Esophagus squamous epithelium (tissue), 5 donors: ENCODE data around the gene POLD2. TPM values are rescaled to one million over a fixed set of nuclear protein-coding genes. Genes with fewer than 3 reads are reported as not detected.

Experiments
- DNase-seq: peaks from one replicate; lab custom pipeline; 2025; lab: John Stamatoyannopoulos, UW
- H3K27ac ChIP-seq, 4 donors: fragments of 200-600 bp; sonication (generic); one replicate each; pipeline ENCODE4 v1.5.1; 2016 to 2019; ENCODE audit warnings: mild to moderate bottlenecking in 1 of 4
- H3K27me3 ChIP-seq, 4 donors: fragments of 200-600 bp; sonication (generic); 1 replicate in 3 of 4; 2 replicates in 1 of 4; pipeline versions ENCODE4 v1.5.1 to v1.6.0; 2017 to 2021; ENCODE audit warnings: antibody characterized with exemption in 1 of 4
- H3K36me3 ChIP-seq, 3 donors: fragments of 200-600 bp; sonication (generic); one replicate each; pipeline ENCODE4 v1.5.1; 2016 to 2019
- H3K4me1 ChIP-seq, 3 donors: fragments of 200-600 bp; sonication (generic); one replicate each; pipeline ENCODE4 v1.5.1; 2017 to 2019
- H3K4me3 ChIP-seq, 4 donors: fragments of 200-600 bp; sonication (generic); 1 replicate in 3 of 4; 2 replicates in 1 of 4; pipeline ENCODE4 v1.5.1; 2016 to 2019; ENCODE audit warnings: mild to moderate bottlenecking in 2 of 4, moderate library complexity in 1 of 4
- H3K9me3 ChIP-seq, 3 donors: fragments of 200-600 bp; sonication (generic); one replicate each; pipeline ENCODE4 v1.5.1; 2016 to 2019
- CTCF ChIP-seq, 6 experiments: fragments of 450-650 bp in 4 of 6; fragments of 200-600 bp in 2 of 6; sonication (generic) in 2 of 6; IDR thresholded peaks; one replicate each; pipeline ENCODE4 v1.5.1; 2016 to 2019; ENCODE audit warnings: antibody characterized with exemption in 6 of 6, mild to moderate bottlenecking in 4 of 6, moderate library complexity in 4 of 6
- POLR2A ChIP-seq, 4 donors: fragments of 450-650 bp; IDR thresholded peaks; one replicate each; pipeline ENCODE4 v1.6.1; 2017; ENCODE audit warnings: antibody characterized with exemption in 4 of 4, mild to moderate bottlenecking in 4 of 4, moderate library complexity in 3 of 4
- WGBS, 2 donors: methylation state at CpG; one replicate each; pipeline ENCODE4 v1.1.5; 2018; 5-methylcytosine and 5-hydroxymethylcytosine counted together
- intact Hi-C: fragments of 100-400 bp; cut with DNase I; formaldehyde crosslinking; loops from one replicate; pipeline ENCODE4 v1.15.0; 2022
- total RNA-seq, 4 donors: library from RNA; depleted of rRNA; stranded (reverse); fragments of >200 nt; gene quantifications; one replicate each; pipeline ENCODE4 v1.1.0, GENCODE V29; 2016
- donor health status: DM: yes; HTN: yes; CAD: no.

The POLD2 gene
- total RNA-seq, 4 donors from 2014 or later = 71.2 to 164 (median 89.5) TPM

- H3K9me3 ChIP-seq = no peaks in the 10 kb centered on the region
- 72 to 83% methylated on average over 6 to 11 of the region's 34 CpGs for WGBS, 2 donors
- peak overlapping the region in 2 of 4 donors; percentile 3 to 34 for H3K27ac ChIP-seq
- no peak for TF ChIP-seq CTCF (IDR thresholded peaks at IDR 0.05)
- no peak for TF ChIP-seq POLR2A (IDR thresholded peaks at IDR 0.05)
- no peak overlapping the region for H3K4me3 ChIP-seq
- H3K27me3 ChIP-seq = no peaks in the 10 kb centered on the region
- intact Hi-C loops = no loop called here
- H3K4me1 ChIP-seq = peaks cover 0 to 33% (median 0%) of the 10 kb centered on the region in 3 donors
- DNase-seq = no peak
- peaks cover 0 to 93% (median 5%) of the 10 kb centered on the region in 3 donors for H3K36me3 ChIP-seq
Observed at GRCh38 chr7:44112997-44113763, 10.2 kb downstream of the POLD2 start.

DNA sequence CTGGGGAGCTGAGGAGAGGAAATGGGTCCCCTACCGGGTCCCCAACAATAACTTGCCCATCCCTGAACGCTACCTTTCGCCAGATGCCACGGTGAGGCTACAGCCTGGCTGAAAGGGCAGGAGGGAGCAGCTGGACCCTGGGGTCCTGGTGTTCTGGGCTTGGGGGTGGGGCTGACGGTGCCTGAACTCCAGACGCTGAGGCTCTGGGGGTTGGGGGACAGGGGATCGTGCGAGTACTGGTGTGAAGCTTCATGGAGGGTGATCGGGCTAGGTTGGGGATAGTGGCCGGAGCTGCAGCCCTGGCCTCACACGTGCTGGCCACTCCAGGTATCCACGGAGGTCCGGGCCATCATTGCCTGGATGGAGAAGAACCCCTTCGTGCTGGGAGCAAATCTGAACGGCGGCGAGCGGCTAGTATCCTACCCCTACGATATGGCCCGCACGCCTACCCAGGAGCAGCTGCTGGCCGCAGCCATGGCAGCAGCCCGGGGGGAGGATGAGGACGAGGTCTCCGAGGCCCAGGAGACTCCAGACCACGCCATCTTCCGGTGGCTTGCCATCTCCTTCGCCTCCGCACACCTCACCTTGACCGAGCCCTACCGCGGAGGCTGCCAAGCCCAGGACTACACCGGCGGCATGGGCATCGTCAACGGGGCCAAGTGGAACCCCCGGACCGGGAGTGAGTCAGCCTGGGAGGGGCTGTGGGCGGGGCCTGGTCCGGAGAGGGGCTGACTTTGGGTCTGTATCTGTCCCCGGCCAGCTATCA, 10.9 kb downstream of the POLD2 start:
- WGBS, 2 donors = 73% methylated on average over 5 to 8 of the region's 41 CpGs
- Histone ChIP-seq H3K36me3 (peaks cover 0 to 93% (median 5%) of the 10 kb centered on the region in 3 donors), H3K9me3 (no peaks in the 10 kb centered on the region), H3K27me3 (no peaks in the 10 kb centered on the region), H3K4me1 (peaks cover 0 to 41% (median 4%) of the 10 kb centered on the region in 3 donors), H3K4me3 (no peak overlapping the region), H3K27ac (peak overlapping the region in 2 of 4 donors; percentile 3 to 34)
- no peak for DNase-seq
- TF ChIP-seq CTCF (IDR thresholded peaks at IDR 0.05) = no peak
- TF ChIP-seq POLR2A (IDR thresholded peaks at IDR 0.05) = no peak
- intact Hi-C loops = no loop called here

DNA sequence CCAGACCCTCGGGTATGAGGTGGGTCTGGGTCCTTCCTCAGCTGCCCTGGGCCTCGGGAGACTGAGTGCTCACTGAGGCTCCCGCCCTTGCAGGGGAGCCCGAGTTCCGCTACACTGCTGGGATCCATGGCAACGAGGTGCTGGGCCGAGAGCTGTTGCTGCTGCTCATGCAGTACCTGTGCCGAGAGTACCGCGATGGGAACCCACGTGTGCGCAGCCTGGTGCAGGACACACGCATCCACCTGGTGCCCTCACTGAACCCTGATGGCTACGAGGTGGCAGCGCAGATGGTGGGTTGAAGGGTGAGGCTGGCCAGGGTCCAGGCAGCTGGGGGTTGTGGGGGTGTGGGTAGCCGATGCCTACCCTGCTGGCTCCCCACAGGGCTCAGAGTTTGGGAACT, 11.6 kb downstream of the POLD2 start:
- TF ChIP-seq POLR2A (IDR thresholded peaks at IDR 0.05) (no peak), CTCF (IDR thresholded peaks at IDR 0.05) (no peak)
- Histone ChIP-seq H3K27me3 (no peaks in the 10 kb centered on the region), H3K9me3 (no peaks in the 10 kb centered on the region), H3K4me3 (no peak overlapping the region), H3K27ac (no peak overlapping the region), H3K36me3 (peaks cover 0 to 93% (median 5%) of the 10 kb centered on the region in 3 donors), H3K4me1 (peaks cover 0 to 47% (median 11%) of the 10 kb centered on the region in 3 donors)
- DNase-seq = no peak
- 67 to 83% methylated on average over 1 of the region's 16 CpGs for WGBS, 2 donors
- intact Hi-C loops = no loop called here

DNA sequence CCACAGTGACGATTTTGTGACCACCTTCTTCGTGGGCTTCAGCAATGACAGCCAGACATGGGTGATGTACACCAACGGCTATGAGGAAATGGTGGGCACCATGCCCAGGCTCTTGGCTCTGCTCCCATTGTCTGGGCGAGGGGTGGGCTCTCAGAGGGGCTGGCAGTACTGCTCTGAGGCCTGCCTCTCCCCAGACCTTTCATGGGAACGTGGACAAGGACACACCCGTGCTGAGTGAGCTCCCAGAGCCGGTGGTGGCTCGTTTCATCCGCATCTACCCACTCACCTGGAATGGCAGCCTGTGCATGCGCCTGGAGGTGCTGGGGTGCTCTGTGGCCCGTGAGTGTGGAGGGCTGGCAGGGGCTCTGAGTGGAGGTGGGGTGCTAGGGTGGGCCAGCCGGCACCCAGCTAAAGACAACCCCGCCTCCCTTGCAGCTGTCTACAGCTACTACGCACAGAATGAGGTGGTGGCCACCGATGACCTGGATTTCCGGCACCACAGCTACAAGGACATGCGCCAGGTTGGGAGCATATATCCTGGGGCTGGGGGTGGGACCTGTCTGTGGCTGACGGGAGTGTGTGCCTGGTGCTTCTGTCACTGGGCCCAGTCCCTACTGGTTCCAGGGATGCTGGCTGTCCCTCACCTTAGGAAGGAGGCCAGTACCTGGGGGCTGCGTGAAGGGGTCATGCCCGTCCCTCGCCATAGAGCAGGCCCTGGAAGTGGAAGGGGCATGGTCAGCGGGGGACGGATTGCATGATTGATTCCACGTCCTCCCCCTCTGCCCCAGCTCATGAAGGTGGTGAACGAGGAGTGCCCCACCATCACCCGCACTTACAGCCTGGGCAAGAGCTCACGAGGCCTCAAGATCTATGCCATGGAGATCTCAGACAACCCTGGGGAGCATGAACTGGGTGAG, 12.4 kb downstream of the POLD2 start:
- TF ChIP-seq POLR2A (IDR thresholded peaks at IDR 0.05) (no peak), CTCF (IDR thresholded peaks at IDR 0.05) (no peak)
- Histone ChIP-seq H3K4me3 (no peak overlapping the region), H3K27ac (peak overlapping the region in 3 of 4 donors; percentile 9 to 92 (median 14)), H3K4me1 (peaks cover 0 to 55% (median 18%) of the 10 kb centered on the region in 3 donors), H3K9me3 (no peaks in the 10 kb centered on the region), H3K36me3 (peaks cover 0 to 86% (median 5%) of the 10 kb centered on the region in 3 donors), H3K27me3 (peaks cover 0 to under 1% (median 0%) of the 10 kb centered on the region in 4 donors)
- WGBS, 2 donors = 45 to 58% methylated on average over 8 to 9 of the region's 27 CpGs
- intact Hi-C loops = no loop called here
- no peak for DNase-seq
